ENCODE measurements around the gene MSS51. TPM values are rescaled to one million over a fixed set of nuclear protein-coding genes. Genes with fewer than 3 reads are reported as not detected.

MSS51 gene
- total and polyA plus RNA-seq, 7 donors: 0.60 to 5.0 (median 2.6) TPM; not detected in 1

DNA sequence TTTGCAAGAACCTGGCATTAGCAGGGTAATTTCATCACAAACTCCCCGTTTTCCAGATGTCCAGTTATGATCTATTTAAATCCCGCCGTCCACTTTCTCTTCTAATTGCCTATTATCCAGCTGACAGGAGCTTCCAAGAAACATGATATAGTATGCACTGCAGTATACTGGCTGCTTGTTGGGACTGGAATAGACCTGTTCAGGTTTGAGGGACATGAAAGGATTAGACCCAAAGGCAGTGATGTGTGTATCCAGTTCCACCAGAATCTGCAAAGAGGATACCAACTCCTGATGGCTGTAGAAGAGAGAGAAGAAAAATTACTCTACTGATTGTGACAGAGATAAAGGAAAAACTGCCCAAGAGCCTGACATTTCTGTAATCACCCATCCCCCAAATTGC lies 8.9 kb downstream of the MSS51 start:
- Histone ChIP-seq H3K36me3 (peaks cover 22 to 68% (median 36%) of the 10 kb centered on the region in 4 donors), H3K4me1 (no peaks in the 10 kb centered on the region), H3K4me3 (no peak overlapping the region), H3K27me3 (no peaks in the 10 kb centered on the region), H3K27ac (no peak overlapping the region), H3K9me3 (no peaks in the 10 kb centered on the region)
- intact Hi-C loops (cut with DNase I): no loop called here
- TF ChIP-seq POLR2A (IDR thresholded peaks at IDR 0.05): no peak
- TF ChIP-seq, protein P1, sequence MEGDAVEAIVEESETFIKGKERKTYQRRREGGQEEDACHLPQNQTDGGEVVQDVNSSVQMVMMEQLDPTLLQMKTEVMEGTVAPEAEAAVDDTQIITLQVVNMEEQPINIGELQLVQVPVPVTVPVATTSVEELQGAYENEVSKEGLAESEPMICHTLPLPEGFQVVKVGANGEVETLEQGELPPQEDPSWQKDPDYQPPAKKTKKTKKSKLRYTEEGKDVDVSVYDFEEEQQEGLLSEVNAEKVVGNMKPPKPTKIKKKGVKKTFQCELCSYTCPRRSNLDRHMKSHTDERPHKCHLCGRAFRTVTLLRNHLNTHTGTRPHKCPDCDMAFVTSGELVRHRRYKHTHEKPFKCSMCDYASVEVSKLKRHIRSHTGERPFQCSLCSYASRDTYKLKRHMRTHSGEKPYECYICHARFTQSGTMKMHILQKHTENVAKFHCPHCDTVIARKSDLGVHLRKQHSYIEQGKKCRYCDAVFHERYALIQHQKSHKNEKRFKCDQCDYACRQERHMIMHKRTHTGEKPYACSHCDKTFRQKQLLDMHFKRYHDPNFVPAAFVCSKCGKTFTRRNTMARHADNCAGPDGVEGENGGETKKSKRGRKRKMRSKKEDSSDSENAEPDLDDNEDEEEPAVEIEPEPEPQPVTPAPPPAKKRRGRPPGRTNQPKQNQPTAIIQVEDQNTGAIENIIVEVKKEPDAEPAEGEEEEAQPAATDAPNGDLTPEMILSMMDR (IDR thresholded peaks at IDR 0.05): no peak
- no peak for TF ChIP-seq POLR2AphosphoS5 (IDR thresholded peaks at IDR 0.05)
- no peak for TF ChIP-seq EP300 (IDR thresholded peaks at IDR 0.05)
- WGBS, 2 donors: 78 to 94% methylated on average over 3 of the region's 3 CpGs
- no peak for DNase-seq

DNA sequence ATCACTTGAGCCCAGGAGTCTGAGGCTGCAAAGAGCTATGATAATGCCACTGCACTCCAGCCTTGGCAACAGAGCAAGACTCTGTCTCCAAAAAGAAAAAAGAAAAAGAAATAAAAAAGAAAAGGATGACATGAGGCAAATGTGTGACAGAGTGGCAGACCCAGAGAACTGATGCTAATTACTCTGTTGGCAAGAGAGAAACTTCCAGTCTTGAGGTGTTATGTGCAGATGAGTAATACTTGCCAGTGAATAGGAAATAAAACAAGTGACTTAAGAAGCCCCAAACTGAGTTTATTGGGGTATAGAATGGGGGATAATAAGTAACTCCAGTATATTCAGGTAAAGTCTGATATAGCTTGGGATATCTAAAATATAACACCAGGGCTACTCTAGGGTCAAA lies 10.1 kb downstream of the MSS51 start:
- Histone ChIP-seq H3K4me1 (no peaks in the 10 kb centered on the region), H3K36me3 (peaks cover 22 to 67% (median 36%) of the 10 kb centered on the region in 4 donors), H3K4me3 (no peak overlapping the region), H3K27me3 (no peaks in the 10 kb centered on the region), H3K27ac (no peak overlapping the region), H3K9me3 (no peaks in the 10 kb centered on the region)
- TF ChIP-seq POLR2A (IDR thresholded peaks at IDR 0.05) (no peak), EP300 (IDR thresholded peaks at IDR 0.05) (no peak), POLR2AphosphoS5 (IDR thresholded peaks at IDR 0.05) (no peak)
- TF ChIP-seq, protein P1 (IDR thresholded peaks at IDR 0.05): no peak
- no peak for DNase-seq
- intact Hi-C loops (cut with DNase I): no loop called here

DNA sequence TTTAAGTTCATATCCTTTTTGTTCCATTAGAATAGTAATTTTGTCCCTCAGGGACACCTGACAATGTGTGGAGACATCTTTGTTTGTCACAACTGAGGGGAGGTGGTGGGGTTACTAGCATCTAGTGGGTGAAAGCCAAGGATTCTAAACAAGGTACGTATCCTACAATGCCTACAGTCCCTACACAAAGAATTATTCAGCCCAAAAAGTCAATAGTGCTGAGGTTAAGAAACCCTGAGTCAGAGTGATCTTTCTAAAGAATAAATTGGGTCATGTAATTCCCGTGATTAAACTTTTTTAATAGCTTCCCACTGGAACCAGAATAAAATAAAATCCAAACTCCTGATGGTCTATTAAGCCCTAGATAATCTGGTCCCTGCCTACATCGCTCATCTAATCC lies 16.8 kb downstream of the MSS51 start:
- Histone ChIP-seq H3K9me3 (no peaks in the 10 kb centered on the region), H3K36me3 (peaks cover 0 to under 1% (median 0%) of the 10 kb centered on the region in 4 donors), H3K4me1 (peaks cover 0 to 25% (median 20%) of the 10 kb centered on the region in 4 donors), H3K27me3 (no peaks in the 10 kb centered on the region), H3K27ac (no peak overlapping the region), H3K4me3 (no peak overlapping the region)
- no peak for DNase-seq
- 93 to 94% methylated on average over 3 of the region's 3 CpGs for WGBS, 2 donors
- intact Hi-C loops (cut with DNase I): no loop called here
- TF ChIP-seq POLR2AphosphoS5 (IDR thresholded peaks at IDR 0.05): no peak
- no peak for TF ChIP-seq EP300 (IDR thresholded peaks at IDR 0.05)
- TF ChIP-seq POLR2A (IDR thresholded peaks at IDR 0.05): no peak
- TF ChIP-seq, protein P1 (IDR thresholded peaks at IDR 0.05): no peak

DNA sequence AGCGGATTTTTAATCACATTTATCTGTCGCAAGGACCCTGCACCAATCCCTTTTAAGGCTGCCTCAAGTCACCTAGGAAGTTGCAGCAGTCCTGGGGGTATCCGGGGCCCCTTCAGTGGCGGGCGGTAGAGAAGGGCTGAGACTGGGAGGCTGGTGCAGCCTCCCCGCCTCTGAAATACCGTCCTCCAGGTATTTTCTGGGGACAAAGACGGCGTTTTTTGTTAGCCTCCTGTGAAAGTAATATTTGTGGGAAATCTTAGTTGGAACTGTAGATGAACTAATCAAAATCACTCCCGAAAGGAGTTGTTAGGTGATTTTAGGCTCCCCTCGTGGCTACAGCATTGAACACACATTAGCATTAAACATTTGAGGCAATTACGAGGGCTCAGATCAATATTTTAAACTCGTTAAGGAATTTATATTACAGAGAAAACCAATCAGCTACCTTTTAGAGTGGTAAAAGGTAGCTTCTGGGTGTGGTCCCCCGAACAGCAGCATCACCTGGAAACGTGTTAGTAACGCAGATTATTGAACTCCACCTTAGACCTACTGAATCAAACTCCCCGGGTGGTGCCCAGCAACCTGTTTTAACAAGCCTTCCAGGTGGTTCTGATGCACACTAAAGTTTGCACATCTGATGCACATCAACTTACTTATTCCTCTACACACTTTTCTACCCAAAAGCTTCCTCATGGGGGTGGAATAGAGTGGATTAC lies 19.0 kb downstream of the MSS51 start:
- H3K27ac ChIP-seq: peak overlapping the region; percentile 90 to 95 (median 92)
- no peaks in the 10 kb centered on the region for H3K27me3 ChIP-seq
- H3K4me3 ChIP-seq: peak overlapping the region; percentile 76 to 82 (median 77)
- intact Hi-C loops (cut with DNase I): loop anchor here (5.0 kb wide), 2 partner anchors 83 to 162 kb away; partner anchors contain the start of genes MRPS16 and PPP3CB
- peaks cover 0 to 26% (median 22%) of the 10 kb centered on the region in 4 donors for H3K4me1 ChIP-seq
- no peak for TF ChIP-seq EP300 (IDR thresholded peaks at IDR 0.05)
- no peak for TF ChIP-seq POLR2AphosphoS5 (IDR thresholded peaks at IDR 0.05)
- no peak for TF ChIP-seq POLR2A (IDR thresholded peaks at IDR 0.05)
- TF ChIP-seq, protein P1 (IDR thresholded peaks at IDR 0.05): no peak
- WGBS, 2 donors: 1 to 3% methylated on average over 17 of the region's 17 CpGs
- no peak for DNase-seq
- no peaks in the 10 kb centered on the region for H3K36me3 ChIP-seq
- no peaks in the 10 kb centered on the region for H3K9me3 ChIP-seq

Data from sigmoid colon (tissue), 7 donors.